GDM1 (cell line): ENCODE results near the gene WDR1.

ENCODE experiments used
- DNase-seq: peaks from one replicate; lab custom pipeline; 2025; lab: John Stamatoyannopoulos, UW

Gene WDR1

GRCh38 chr4:10036807-10037342 is 79.7 kb downstream of the WDR1 start:
- DNase-seq: no peak

- DNase-seq: no peak
Measured at GRCh38 chr4:10035130-10035529, 81.5 kb downstream of the WDR1 start.

GRCh38 chr4:10034612-10035104 is 81.9 kb downstream of the WDR1 start:
- DNase-seq: no peak

- no peak for DNase-seq
Measured at GRCh38 chr4:10034136-10034535, 82.5 kb downstream of the WDR1 start.

GRCh38 chr4:10033191-10033881 is 83.3 kb downstream of the WDR1 start:
- DNase-seq: no peak

DNA sequence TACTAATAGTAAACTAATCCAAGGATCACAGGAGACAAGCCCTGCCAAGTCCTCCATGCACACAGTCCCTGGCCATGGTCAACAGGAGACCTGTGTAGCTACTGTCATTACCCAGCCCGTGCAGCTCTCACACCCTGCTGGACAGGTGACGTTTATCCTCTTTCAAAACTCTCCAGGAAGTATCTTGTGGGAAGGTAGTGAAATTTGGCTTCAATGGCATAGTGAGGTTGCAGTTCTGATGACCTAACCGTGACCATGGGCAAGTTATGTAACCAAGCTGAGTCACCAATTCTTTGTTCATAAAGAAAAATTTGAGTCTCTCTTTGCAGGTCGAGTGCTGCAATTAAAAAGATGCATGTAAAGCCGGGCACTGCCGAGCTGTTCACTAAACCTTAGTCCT is 84.0 kb downstream of the WDR1 start:
- no peak for DNase-seq

DNA sequence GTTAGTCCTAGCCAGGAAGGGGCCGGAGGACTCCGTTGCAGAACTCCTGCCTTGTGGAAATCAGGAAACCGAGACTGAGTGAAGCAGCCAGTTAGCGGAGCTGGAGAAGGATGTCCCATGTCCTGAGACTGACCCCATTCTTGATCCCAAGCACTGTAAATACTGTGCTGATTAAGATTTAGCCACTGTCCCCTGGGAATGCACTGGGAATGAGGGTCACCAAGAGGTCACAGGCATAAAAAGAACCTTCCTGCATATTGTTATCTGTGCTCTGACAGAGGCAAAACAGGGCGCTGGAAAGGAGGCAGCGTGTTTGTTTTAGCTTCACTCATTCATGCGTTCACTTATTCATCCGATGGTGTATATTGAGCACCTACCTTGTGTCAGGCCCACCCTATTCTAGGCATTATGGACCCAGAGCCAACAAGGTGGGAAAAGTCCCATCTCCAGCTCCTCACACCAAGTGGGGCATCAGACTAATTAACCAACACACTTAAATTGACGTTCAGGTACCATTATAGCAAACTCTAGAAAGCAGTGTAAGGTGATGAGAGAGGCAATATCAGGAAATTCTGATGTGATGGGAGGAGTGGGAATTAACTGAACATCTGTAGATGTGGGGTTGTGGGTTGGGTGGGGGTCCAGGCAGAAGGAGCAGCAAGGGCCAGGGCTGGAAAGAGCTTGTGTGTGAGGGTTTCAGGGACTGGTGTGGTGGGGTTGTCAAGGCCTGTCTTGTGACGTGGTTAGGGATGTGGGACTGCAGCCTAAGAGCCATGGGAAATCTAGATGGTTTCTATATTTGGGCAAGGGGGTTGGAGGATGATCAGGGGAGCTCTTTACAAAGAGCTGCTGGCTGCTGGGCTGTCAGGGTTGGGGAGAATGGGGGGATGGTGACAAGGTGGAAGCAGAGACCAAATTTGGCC is 84.7 kb downstream of the WDR1 start:
- DNase-seq: no peak

DNA sequence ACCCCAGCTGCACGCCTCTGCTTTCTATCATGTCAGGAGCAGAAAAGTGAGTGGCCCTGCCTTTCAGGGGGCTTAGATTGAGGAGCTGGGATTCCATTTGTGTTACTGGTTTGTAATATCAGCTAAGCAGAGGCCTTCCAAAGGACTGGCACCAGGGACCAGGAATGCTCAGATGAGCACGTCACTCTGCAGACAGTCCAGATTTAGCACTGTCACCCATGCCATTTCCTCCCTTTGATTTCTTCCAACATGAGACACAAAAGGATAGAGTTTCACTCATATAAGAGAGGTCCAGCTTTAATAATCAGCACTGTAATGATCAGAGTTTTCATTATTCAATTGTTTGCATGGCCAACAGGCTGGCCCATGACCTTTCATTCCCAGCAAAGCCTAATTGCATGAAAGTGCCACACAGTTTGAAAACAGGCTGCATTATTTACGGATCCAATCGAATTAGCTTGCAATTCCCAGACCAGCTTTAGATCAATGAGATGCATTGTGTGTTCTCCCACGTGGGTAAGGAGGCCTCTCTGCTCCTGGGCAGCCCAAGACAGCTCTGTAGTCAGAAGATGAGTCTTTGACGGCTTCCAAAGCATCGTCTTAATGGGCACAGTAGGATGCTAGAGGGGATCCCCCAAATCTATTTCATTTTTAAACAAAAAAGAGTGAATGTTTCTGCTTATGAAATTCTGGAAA is 85.5 kb downstream of the WDR1 start:
- no peak for DNase-seq

GRCh38 chr4:10029403-10029802 is 87.2 kb downstream of the WDR1 start:
- no peak for DNase-seq

DNA sequence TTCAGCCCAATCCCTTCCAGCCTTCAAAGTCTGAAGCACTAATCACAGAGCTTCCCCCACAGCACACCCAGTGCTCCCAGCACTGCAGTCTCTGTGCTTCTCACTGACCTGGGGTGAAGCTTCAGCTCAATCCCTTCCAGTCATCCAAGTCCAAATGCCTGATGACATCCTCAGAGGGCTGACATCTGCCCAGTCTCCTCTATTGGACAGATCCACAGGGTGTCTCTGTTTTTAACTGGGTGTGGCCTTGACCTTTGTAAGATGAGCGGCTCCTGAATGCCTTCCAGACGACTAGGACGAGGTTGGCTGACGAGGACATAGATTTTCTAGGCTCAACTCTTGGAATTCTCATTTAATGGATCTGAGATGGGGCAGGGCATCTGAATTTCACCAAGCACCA is 87.7 kb downstream of the WDR1 start:
- no peak for DNase-seq

- DNase-seq: no peak
Measured at GRCh38 chr4:10026485-10026884, 90.1 kb downstream of the WDR1 start.

GRCh38 chr4:10025230-10025806 is 91.3 kb downstream of the WDR1 start:
- DNase-seq: no peak
